ENCODE measurements around the gene PRKCQ. TPM values are rescaled to one million over a fixed set of nuclear protein-coding genes. Genes with fewer than 3 reads are reported as not detected.
"Not testable (repeated sequence)": the region's sequence is repeated elsewhere in the genome, so short reads cannot be mapped to it uniquely, and the experiment has no call there.

Gene PRKCQ
- total RNA-seq, 1 experiment from 2014 or later: 12.1 TPM

DNA sequence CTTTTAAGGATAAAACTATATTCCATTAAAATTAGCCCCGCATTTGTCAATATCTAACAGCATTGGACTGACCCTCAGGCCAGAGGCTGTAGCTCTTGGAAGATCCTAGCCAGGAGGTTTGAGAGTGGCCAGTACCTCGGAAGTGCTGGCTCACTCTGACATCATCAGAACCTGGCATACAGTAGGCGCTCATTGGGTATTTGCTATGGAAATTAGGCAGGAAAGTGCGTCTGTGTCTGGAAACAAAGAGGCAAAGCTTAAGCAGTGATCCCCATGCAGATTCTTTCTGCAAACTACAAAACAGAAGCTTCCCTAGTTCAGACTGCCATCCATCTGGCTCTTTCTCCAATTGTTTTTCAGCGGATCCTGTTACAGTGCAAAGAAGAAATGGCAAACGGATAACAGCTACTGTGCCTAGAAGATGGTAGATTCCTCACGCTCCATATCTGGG is 1.7 kb upstream of the PRKCQ start:
- H4K20me1 ChIP-seq (ENCODE audit: control insufficient read depth, insufficient read depth, insufficient read length): no peaks in the 10 kb centered on the region
- WGBS (ENCODE audit: extremely low coverage, insufficient read length, low lambda C conversion rate): no CpG with 5 or more reads among the region's 7 CpGs
- H3K27ac Mint-ChIP-seq: peak overlapping the region; percentile 56 to 95 (median 91); a peak in 6 of 7 replicates

DNA sequence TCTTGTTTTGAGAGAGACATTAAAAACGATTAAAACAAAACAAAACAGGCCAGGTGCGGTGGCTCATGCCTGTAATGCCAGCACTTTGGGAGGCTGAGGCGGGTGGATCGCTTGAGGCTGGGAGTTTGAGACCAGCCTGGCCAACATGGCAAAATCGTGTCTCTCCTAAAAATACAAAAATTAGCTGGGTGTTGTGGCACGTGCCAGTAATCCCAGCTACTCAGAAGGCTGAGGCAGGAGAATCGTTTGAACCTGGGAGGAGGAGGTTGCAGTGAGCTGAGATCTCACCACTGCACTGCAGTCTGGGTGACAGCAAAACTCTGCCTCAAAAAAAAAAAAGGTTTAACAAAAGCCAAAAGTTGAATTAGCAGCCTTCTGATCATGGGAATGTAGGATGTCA is 1.1 kb upstream of the PRKCQ start:
- Histone ChIP-seq H3K4me2 (ENCODE audit: insufficient read depth, insufficient read length, low read length) (peak overlapping the region; percentile 98), H3K9ac (ENCODE audit: extremely low read depth, insufficient read length, low read length) (peak overlapping the region; percentile 43), H3K14ac (ENCODE audit: insufficient read depth, low read length) (peak overlapping the region; percentile 44; the same call in 1 of the 2 replicates), H3K23me2 (ENCODE audit: insufficient read length, low read depth, low read length, poor library complexity, severe bottlenecking) (peaks cover 18% of the 10 kb centered on the region)
- H3K27ac ChIP-seq (ENCODE audit: insufficient read length, low read depth, low read length); H3K18ac ChIP-seq (ENCODE audit: insufficient read length, low read depth, low read length); H3K23ac ChIP-seq (ENCODE audit: insufficient read length, low read depth, low read length); H3K9me3 Mint-ChIP-seq; H2AK5ac ChIP-seq (ENCODE audit: insufficient read length, low read length); H3K79me2 ChIP-seq (ENCODE audit: insufficient read depth, low read length); H4K8ac ChIP-seq (replicated peaks; ENCODE audit: insufficient read length, low read depth, low read length); H2BK120ac ChIP-seq (ENCODE audit: low read depth, low read length, poor library complexity, severe bottlenecking); H4K20me1 ChIP-seq (ENCODE audit: control insufficient read depth, insufficient read depth, insufficient read length); H2BK12ac ChIP-seq (ENCODE audit: insufficient read length, low read depth, low read length); H3K4me1 ChIP-seq (ENCODE audit: insufficient read depth, low read length); H3K79me1 ChIP-seq (ENCODE audit: insufficient read depth, low read depth, low read length, poor library complexity, severe bottlenecking); DNase-seq; H4K5ac ChIP-seq (ENCODE audit: insufficient read length, low read depth, low read length); H2AFZ ChIP-seq (ENCODE audit: low read length); H2BK15ac ChIP-seq (ENCODE audit: low read depth, low read length); H3K9me3 ChIP-seq (ENCODE audit: control insufficient read depth, low read depth, low read length); H3T11ph ChIP-seq (ENCODE audit: low read length); H3K27me3 ChIP-seq (ENCODE audit: insufficient read depth, low read length); H2BK20ac ChIP-seq (ENCODE audit: low read depth, low read length, poor library complexity, severe bottlenecking); H4K91ac ChIP-seq (ENCODE audit: insufficient read length, low read depth, low read length); H2BK5ac ChIP-seq (ENCODE audit: insufficient read length, low read length); H3K4ac ChIP-seq (ENCODE audit: low read depth, low read length); H3K56ac ChIP-seq (ENCODE audit: insufficient read length, low read depth, low read length): not testable (repeated sequence)
- Mint-ChIP-seq H3K36me3 (ENCODE audit: insufficient read depth in 1 of 3, low read depth in 3 of 3) (peaks cover 8 to 34% (median 34%) of the 10 kb centered on the region in 3 experiments; a peak in 5 of 7 replicates), H3K4me3 (peak overlapping the region; percentile 87 to 88), H3K27me3 (ENCODE audit: low read depth) (peaks cover 17% of the 10 kb centered on the region), H3K27ac (peak overlapping the region in 2 of 3 experiments; percentile 91 to 95; a peak in 5 of 7 replicates), H3K4me1 (peaks cover 39 to 40% of the 10 kb centered on the region in 2 experiments)
- WGBS (ENCODE audit: extremely low coverage, insufficient read length, low lambda C conversion rate): no CpG with 5 or more reads among the region's 7 CpGs

More for the DNA sequence above, 1.7 kb upstream of the PRKCQ start:
- H2AK5ac ChIP-seq (ENCODE audit: insufficient read length, low read length): no peak overlapping the region
- H3K27ac ChIP-seq (ENCODE audit: insufficient read length, low read depth, low read length): peak overlapping the region; percentile 6
- H3K4ac ChIP-seq (ENCODE audit: low read depth, low read length): no peak overlapping the region
- H2BK15ac ChIP-seq (ENCODE audit: low read depth, low read length): no peak overlapping the region
- no peaks in the 10 kb centered on the region for H3K9me3 Mint-ChIP-seq
- no peak overlapping the region for H2BK20ac ChIP-seq (ENCODE audit: low read depth, low read length, poor library complexity, severe bottlenecking)
- H3K4me3 Mint-ChIP-seq: peak overlapping the region; percentile 87 to 88
- peaks cover 17% of the 10 kb centered on the region for H3K27me3 Mint-ChIP-seq (ENCODE audit: low read depth)
- H2BK12ac ChIP-seq (ENCODE audit: insufficient read length, low read depth, low read length): no peak overlapping the region
- H4K8ac ChIP-seq (replicated peaks; ENCODE audit: insufficient read length, low read depth, low read length): no peak overlapping the region
- H3K4me1 Mint-ChIP-seq: peaks cover 39 to 40% of the 10 kb centered on the region in 2 experiments
- H3K27me3 ChIP-seq (ENCODE audit: insufficient read depth, low read length): no peaks in the 10 kb centered on the region
- no peak overlapping the region for H3K23ac ChIP-seq (ENCODE audit: insufficient read length, low read depth, low read length)
- TF ChIP-seq, protein P1, sequence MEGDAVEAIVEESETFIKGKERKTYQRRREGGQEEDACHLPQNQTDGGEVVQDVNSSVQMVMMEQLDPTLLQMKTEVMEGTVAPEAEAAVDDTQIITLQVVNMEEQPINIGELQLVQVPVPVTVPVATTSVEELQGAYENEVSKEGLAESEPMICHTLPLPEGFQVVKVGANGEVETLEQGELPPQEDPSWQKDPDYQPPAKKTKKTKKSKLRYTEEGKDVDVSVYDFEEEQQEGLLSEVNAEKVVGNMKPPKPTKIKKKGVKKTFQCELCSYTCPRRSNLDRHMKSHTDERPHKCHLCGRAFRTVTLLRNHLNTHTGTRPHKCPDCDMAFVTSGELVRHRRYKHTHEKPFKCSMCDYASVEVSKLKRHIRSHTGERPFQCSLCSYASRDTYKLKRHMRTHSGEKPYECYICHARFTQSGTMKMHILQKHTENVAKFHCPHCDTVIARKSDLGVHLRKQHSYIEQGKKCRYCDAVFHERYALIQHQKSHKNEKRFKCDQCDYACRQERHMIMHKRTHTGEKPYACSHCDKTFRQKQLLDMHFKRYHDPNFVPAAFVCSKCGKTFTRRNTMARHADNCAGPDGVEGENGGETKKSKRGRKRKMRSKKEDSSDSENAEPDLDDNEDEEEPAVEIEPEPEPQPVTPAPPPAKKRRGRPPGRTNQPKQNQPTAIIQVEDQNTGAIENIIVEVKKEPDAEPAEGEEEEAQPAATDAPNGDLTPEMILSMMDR (conservative IDR thresholded peaks at IDR 0.05): no peak
- no peak overlapping the region for H3K56ac ChIP-seq (ENCODE audit: insufficient read length, low read depth, low read length)
- H4K91ac ChIP-seq (ENCODE audit: insufficient read length, low read depth, low read length): no peak overlapping the region
- H4K5ac ChIP-seq (ENCODE audit: insufficient read length, low read depth, low read length): no peak overlapping the region
- H3K18ac ChIP-seq (ENCODE audit: insufficient read length, low read depth, low read length): no peak overlapping the region
- H2AFZ ChIP-seq (ENCODE audit: low read length): no peak overlapping the region
- peak; percentile 70 for DNase-seq
- H3T11ph ChIP-seq (ENCODE audit: low read length): no peak overlapping the region
- peak overlapping the region; percentile 43 for H3K9ac ChIP-seq (ENCODE audit: extremely low read depth, insufficient read length, low read length)
- H2BK5ac ChIP-seq (ENCODE audit: insufficient read length, low read length): no peak overlapping the region
- no peaks in the 10 kb centered on the region for H3K9me3 ChIP-seq (ENCODE audit: control insufficient read depth, low read depth, low read length)
- peaks cover 8 to 39% (median 34%) of the 10 kb centered on the region in 3 experiments; a peak in 5 of 7 replicates for H3K36me3 Mint-ChIP-seq (ENCODE audit: insufficient read depth in 1 of 3, low read depth in 3 of 3)
- peaks cover 7% of the 10 kb centered on the region; the same call in 1 of the 2 replicates for H3K79me2 ChIP-seq (ENCODE audit: insufficient read depth, low read length)
- peak overlapping the region; percentile 98 for H3K4me2 ChIP-seq (ENCODE audit: insufficient read depth, insufficient read length, low read length)
- H3K79me1 ChIP-seq (ENCODE audit: insufficient read depth, low read depth, low read length, poor library complexity, severe bottlenecking): no peaks in the 10 kb centered on the region
- H2BK120ac ChIP-seq (ENCODE audit: low read depth, low read length, poor library complexity, severe bottlenecking): no peak overlapping the region
- no peak overlapping the region for H3K14ac ChIP-seq (ENCODE audit: insufficient read depth, low read length)
- peaks cover 8% of the 10 kb centered on the region; the same call in 1 of the 2 replicates for H3K4me1 ChIP-seq (ENCODE audit: insufficient read depth, low read length)
- H3K23me2 ChIP-seq (ENCODE audit: insufficient read length, low read depth, low read length, poor library complexity, severe bottlenecking): peaks cover 18% of the 10 kb centered on the region
